Mucosa of gallbladder (tissue), 1 donor: ENCODE measurements around the gene TAAR9. TPM values are rescaled to one million over a fixed set of nuclear protein-coding genes. Genes with fewer than 3 reads are reported as not detected.

ENCODE experiments used
- DNase-seq: peaks from one replicate; pipeline ENCODE4 v3.0.0-alpha.2; 2020; ENCODE audit warnings: low spot score
- total RNA-seq: library from RNA; stranded (reverse); gene quantifications from one replicate; pipeline ENCODE4 v1.2.1, GENCODE V29; 2021
- donor health status: DM: no; HTN: no; CAD: no.

Gene TAAR9
- total RNA-seq, 1 donor from 2014 or later: not detected

GRCh38 chr6:132587424-132587823, 49.3 kb downstream of the TAAR9 start:
- DNase-seq: no peak

Other genes with a start within 250 kb of the TAAR9 start
- gene MOXD1, start 136.8 kb upstream of the TAAR9 start, total RNA-seq: 3.8 TPM
- 94.5 TPM for gene STX7, start 25.2 kb upstream of the TAAR9 start, total RNA-seq
- gene TAAR8, start 14.4 kb downstream of the TAAR9 start, total RNA-seq: not detected
- gene TAAR6, start 32.0 kb downstream of the TAAR9 start, total RNA-seq: not detected
- not detected for gene TAAR5, start 51.5 kb downstream of the TAAR9 start, total RNA-seq
- not detected for gene TAAR2, start 86.0 kb downstream of the TAAR9 start, total RNA-seq
- gene TAAR1, start 120.9 kb downstream of the TAAR9 start, total RNA-seq: not detected
- gene VNN1, start 175.8 kb downstream of the TAAR9 start, total RNA-seq: 62.1 TPM
- 3.4 TPM for gene VNN2, start 219.6 kb downstream of the TAAR9 start, total RNA-seq